Measurements from ENCODE around the gene PIK3R5. TPM values are rescaled to one million over a fixed set of nuclear protein-coding genes. Genes with fewer than 3 reads are reported as not detected.

The PIK3R5 gene
- total and polyA plus RNA-seq, 2 donors (not counting 1 experiment from before 2014, with no cell fraction given) = 0.15 TPM; not detected in 1

GRCh38 chr17:8829036-8829941, 136.2 kb downstream of the PIK3R5 start:
- H2AFZ ChIP-seq (ENCODE audit: low read length) = no peak overlapping the region

More at GRCh38 chr17:8829036-8829941, 136.2 kb downstream of the PIK3R5 start:
- TF ChIP-seq CTCF (conservative IDR thresholded peaks at IDR 0.05 in 1 of 2, IDR thresholded peaks at IDR 0.05 in 1 of 2; ENCODE audit: low read depth in 1 of 2, low read length in 2 of 2) = no peak
- TF ChIP-seq EZH2 (IDR thresholded peaks at IDR 0.05; ENCODE audit: low read length, missing control alignments) = no peak
- no peak overlapping the region for H3K9ac ChIP-seq (ENCODE audit: insufficient read depth, low read length)
- no peak for DNase-seq (ENCODE audit: low read depth in 2 of 2)
- H3K4me2 ChIP-seq (ENCODE audit: extremely low read depth, insufficient read depth, low read length) = no peak overlapping the region
- no peak overlapping the region for H3K4me3 ChIP-seq (replicated peaks in 1 of 4; ENCODE audit: control extremely low read depth in 1 of 4, insufficient read depth in 1 of 4, low read depth in 3 of 4, low read length in 4 of 4)
- no peaks in the 10 kb centered on the region for H3K9me3 ChIP-seq (ENCODE audit: control insufficient read depth, insufficient read depth, low read depth, low read length)
- H3K27ac ChIP-seq (ENCODE audit: insufficient read depth, low read length) = no peak overlapping the region
- no peaks in the 10 kb centered on the region for H3K27me3 ChIP-seq (ENCODE audit: control insufficient read depth, insufficient read depth, low read length)
- H3K4me1 ChIP-seq (ENCODE audit: control insufficient read depth, extremely low read depth, insufficient read depth, low read length) = no peaks in the 10 kb centered on the region
- no peaks in the 10 kb centered on the region for H3K36me3 ChIP-seq (ENCODE audit: control insufficient read depth, insufficient read depth, low read length)
- H4K20me1 ChIP-seq (ENCODE audit: control insufficient read depth, extremely low read depth, insufficient read depth, low read length) = no peaks in the 10 kb centered on the region
- no peaks in the 10 kb centered on the region for H3K79me2 ChIP-seq (ENCODE audit: control insufficient read depth, insufficient read depth, low read length)

Other genes with a start within 250 kb of the PIK3R5 start
- not detected in 2 replicates for gene CCDC42, start 220.9 kb downstream of the PIK3R5 start, total RNA-seq
- gene CCDC42, start 220.9 kb downstream of the PIK3R5 start, polyA plus RNA-seq = not detected in 2 replicates
- not detected in 2 replicates for gene SPDYE4, start 207.2 kb downstream of the PIK3R5 start, total RNA-seq
- gene SPDYE4, start 207.2 kb downstream of the PIK3R5 start, polyA plus RNA-seq = not detected in 2 replicates
- gene MFSD6L, start 166.3 kb downstream of the PIK3R5 start, total RNA-seq = not detected in 2 replicates
- not detected in 2 replicates for gene MFSD6L, start 166.3 kb downstream of the PIK3R5 start, polyA plus RNA-seq
- not detected in 2 replicates for gene PIK3R6, start 98.0 kb downstream of the PIK3R5 start, total RNA-seq
- 0.02 TPM in 1 of 2 replicates, not detected in the other for gene PIK3R6, start 98.0 kb downstream of the PIK3R5 start, polyA plus RNA-seq
- gene NTN1, start 55.8 kb upstream of the PIK3R5 start, total RNA-seq = 0.51 and 3.1 TPM in 2 replicates
- 0.15 and 0.17 TPM in 2 replicates for gene NTN1, start 55.8 kb upstream of the PIK3R5 start, polyA plus RNA-seq

Measured in fibroblast of lung (primary cell).